ENCODE data around the gene PAM.

The PAM gene

DNA sequence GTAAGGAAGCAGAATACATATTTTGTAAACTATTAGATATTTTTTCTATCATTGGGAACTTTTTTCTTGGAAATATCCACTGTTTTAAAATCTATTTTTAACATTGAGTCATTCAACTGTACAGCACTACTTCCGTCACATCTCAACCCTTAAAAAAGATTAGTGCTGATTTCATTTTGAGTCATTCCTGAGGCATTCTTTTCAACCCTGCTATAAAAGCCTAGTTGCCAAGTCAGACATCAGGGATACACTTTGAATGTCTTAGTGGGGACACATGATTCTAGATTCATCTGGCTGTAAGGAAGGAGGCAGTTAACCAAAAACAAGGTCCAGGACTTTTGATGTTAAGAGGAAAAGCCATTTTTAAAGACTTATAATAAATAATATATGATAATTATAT lies 203.9 kb downstream of the PAM start:
- Histone ChIP-seq H3K36me3 (ENCODE audit: control insufficient read depth, low read depth, low read length) (no peaks in the 10 kb centered on the region), H3K4me1 (ENCODE audit: control insufficient read depth, low read depth, low read length) (no peaks in the 10 kb centered on the region), H3K4me3 (ENCODE audit: low read length) (no peak overlapping the region), H3K9ac (ENCODE audit: low read length) (no peak overlapping the region), H3K27me3 (ENCODE audit: control insufficient read depth, insufficient read depth, low read length) (no peaks in the 10 kb centered on the region), H3K27ac (ENCODE audit: low read length) (no peak overlapping the region), H3K9me3 (ENCODE audit: control insufficient read depth, low read depth, low read length) (no peaks in the 10 kb centered on the region)

DNA sequence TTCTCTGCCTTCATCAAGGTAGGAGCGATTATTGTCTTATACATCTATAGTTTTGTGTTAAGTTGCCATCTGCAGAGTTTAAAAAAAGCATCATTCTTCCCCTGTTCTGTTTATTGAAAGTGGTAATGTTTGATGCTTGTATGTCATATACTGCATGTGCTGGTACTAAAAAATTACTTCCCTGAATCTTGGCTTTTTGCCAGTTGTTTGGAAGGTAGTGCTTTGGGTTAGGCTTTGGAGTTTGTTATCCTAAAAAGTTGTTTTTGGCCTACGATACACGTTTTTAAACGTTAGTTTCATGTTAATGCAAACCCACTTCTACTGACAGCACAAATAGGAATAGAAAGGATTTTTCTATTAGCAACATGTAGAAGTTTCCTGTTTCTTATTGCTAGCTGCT lies 206.6 kb downstream of the PAM start:
- no peaks in the 10 kb centered on the region for H3K9me3 ChIP-seq (ENCODE audit: control insufficient read depth, low read depth, low read length)
- no peaks in the 10 kb centered on the region for H3K4me1 ChIP-seq (ENCODE audit: control insufficient read depth, low read depth, low read length)
- H3K27ac ChIP-seq (ENCODE audit: low read length) = no peak overlapping the region
- no peaks in the 10 kb centered on the region for H3K27me3 ChIP-seq (ENCODE audit: control insufficient read depth, insufficient read depth, low read length)
- no peak overlapping the region for H3K9ac ChIP-seq (ENCODE audit: low read length)
- H3K4me3 ChIP-seq (ENCODE audit: low read length) = no peak overlapping the region
- H3K36me3 ChIP-seq (ENCODE audit: control insufficient read depth, low read depth, low read length) = no peaks in the 10 kb centered on the region

DNA sequence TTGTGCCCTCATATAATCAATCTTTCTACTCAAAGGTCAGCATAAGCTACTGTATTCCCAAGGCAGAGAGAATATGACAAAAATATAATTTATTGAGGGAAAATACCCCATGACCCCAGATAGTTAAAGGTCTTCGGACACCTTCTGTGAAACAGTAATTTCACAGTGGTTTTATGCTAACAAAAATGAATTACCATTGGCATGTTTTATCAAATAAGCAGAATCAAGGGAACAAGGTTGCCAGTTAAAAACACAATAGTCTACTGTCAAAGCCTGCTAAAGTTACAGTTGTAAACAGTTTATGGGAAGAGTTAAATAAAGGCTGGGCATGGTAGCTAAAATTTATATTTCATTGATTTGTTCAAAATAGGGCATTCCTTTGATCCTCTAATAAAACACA lies 210.5 kb downstream of the PAM start:
- no peaks in the 10 kb centered on the region for H3K9me3 ChIP-seq (ENCODE audit: control insufficient read depth, low read depth, low read length)
- no peak overlapping the region for H3K27ac ChIP-seq (ENCODE audit: low read length)
- no peaks in the 10 kb centered on the region for H3K27me3 ChIP-seq (ENCODE audit: control insufficient read depth, insufficient read depth, low read length)
- no peaks in the 10 kb centered on the region for H3K36me3 ChIP-seq (ENCODE audit: control insufficient read depth, low read depth, low read length)
- no peaks in the 10 kb centered on the region for H3K4me1 ChIP-seq (ENCODE audit: control insufficient read depth, low read depth, low read length)
- no peak overlapping the region for H3K4me3 ChIP-seq (ENCODE audit: low read length)
- no peak overlapping the region for H3K9ac ChIP-seq (ENCODE audit: low read length)

GRCh38 chr5:102969641-102970040 lies 214.5 kb downstream of the PAM start:
- no peak overlapping the region for H3K27ac ChIP-seq (ENCODE audit: low read length)
- no peaks in the 10 kb centered on the region for H3K9me3 ChIP-seq (ENCODE audit: control insufficient read depth, low read depth, low read length)
- no peak overlapping the region for H3K9ac ChIP-seq (ENCODE audit: low read length)
- H3K36me3 ChIP-seq (ENCODE audit: control insufficient read depth, low read depth, low read length) = no peaks in the 10 kb centered on the region
- no peaks in the 10 kb centered on the region for H3K4me1 ChIP-seq (ENCODE audit: control insufficient read depth, low read depth, low read length)
- no peak overlapping the region for H3K4me3 ChIP-seq (ENCODE audit: low read length)
- no peaks in the 10 kb centered on the region for H3K27me3 ChIP-seq (ENCODE audit: control insufficient read depth, insufficient read depth, low read length)

DNA sequence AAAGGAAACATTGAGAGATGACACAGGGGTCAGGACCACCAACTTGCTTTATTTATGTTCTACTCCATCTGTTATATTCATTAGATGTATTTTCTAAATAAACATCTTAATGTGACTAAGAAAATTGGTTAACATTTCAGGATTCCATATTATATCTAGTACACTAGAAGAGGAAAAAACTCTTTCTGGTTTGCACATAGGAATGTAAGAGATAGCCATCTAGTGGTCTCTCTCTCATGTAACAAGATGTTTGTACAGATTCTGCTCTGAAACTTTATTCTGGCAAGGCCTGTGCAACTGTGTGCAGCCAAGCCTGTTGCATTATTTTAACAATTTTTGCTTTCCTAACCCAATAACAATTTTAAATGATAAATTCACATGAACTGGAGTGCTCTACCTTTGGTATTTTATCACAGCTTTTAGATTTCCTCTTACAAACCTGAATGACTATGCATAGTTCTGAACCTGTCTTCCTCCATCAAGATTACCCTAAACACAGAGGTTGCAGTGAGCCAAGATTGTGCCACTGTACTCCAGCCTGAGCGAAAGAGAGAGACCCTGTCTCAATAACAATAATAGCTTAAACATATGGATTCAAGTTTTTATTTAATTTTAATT lies 216.7 kb downstream of the PAM start:
- Histone ChIP-seq H3K36me3 (ENCODE audit: control insufficient read depth, low read depth, low read length) (no peaks in the 10 kb centered on the region), H3K9me3 (ENCODE audit: control insufficient read depth, low read depth, low read length) (no peaks in the 10 kb centered on the region), H3K4me3 (ENCODE audit: low read length) (no peak overlapping the region), H3K27ac (ENCODE audit: low read length) (no peak overlapping the region), H3K27me3 (ENCODE audit: control insufficient read depth, insufficient read depth, low read length) (no peaks in the 10 kb centered on the region), H3K4me1 (ENCODE audit: control insufficient read depth, low read depth, low read length) (no peaks in the 10 kb centered on the region), H3K9ac (ENCODE audit: low read length) (no peak overlapping the region)

- no peaks in the 10 kb centered on the region for H3K27me3 ChIP-seq (ENCODE audit: control insufficient read depth, insufficient read depth, low read length)
- H3K4me3 ChIP-seq (ENCODE audit: low read length) = no peak overlapping the region
- no peaks in the 10 kb centered on the region for H3K4me1 ChIP-seq (ENCODE audit: control insufficient read depth, low read depth, low read length)
- H3K9me3 ChIP-seq (ENCODE audit: control insufficient read depth, low read depth, low read length) = no peaks in the 10 kb centered on the region
- H3K27ac ChIP-seq (ENCODE audit: low read length) = no peak overlapping the region
- no peak overlapping the region for H3K9ac ChIP-seq (ENCODE audit: low read length)
- H3K36me3 ChIP-seq (ENCODE audit: control insufficient read depth, low read depth, low read length) = no peaks in the 10 kb centered on the region
Measured at GRCh38 chr5:102974177-102974576, 219.1 kb downstream of the PAM start.

DNA sequence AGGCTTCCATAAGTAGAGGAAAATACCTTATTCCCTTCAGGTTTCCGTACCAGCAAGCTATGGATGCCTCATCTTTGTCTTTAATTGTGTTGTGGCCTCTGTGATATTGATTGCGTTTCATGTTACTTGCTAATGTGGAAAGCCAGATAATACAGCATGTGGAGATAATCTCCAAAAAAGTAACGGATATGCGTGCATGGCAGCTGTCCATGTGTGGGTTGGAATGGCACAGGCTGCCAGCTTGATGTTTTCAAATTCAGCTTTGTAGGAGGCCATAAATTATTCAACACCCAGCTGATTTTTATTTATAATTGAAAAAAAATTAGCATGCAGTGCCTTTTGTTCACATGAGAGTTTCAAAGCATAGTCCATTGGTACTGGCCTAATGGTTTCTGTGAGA lies 219.9 kb downstream of the PAM start:
- Histone ChIP-seq H3K27ac (ENCODE audit: low read length) (no peak overlapping the region), H3K9ac (ENCODE audit: low read length) (no peak overlapping the region), H3K27me3 (ENCODE audit: control insufficient read depth, insufficient read depth, low read length) (no peaks in the 10 kb centered on the region), H3K9me3 (ENCODE audit: control insufficient read depth, low read depth, low read length) (no peaks in the 10 kb centered on the region), H3K4me1 (ENCODE audit: control insufficient read depth, low read depth, low read length) (no peaks in the 10 kb centered on the region), H3K36me3 (ENCODE audit: control insufficient read depth, low read depth, low read length) (no peaks in the 10 kb centered on the region), H3K4me3 (ENCODE audit: low read length) (no peak overlapping the region)

DNA sequence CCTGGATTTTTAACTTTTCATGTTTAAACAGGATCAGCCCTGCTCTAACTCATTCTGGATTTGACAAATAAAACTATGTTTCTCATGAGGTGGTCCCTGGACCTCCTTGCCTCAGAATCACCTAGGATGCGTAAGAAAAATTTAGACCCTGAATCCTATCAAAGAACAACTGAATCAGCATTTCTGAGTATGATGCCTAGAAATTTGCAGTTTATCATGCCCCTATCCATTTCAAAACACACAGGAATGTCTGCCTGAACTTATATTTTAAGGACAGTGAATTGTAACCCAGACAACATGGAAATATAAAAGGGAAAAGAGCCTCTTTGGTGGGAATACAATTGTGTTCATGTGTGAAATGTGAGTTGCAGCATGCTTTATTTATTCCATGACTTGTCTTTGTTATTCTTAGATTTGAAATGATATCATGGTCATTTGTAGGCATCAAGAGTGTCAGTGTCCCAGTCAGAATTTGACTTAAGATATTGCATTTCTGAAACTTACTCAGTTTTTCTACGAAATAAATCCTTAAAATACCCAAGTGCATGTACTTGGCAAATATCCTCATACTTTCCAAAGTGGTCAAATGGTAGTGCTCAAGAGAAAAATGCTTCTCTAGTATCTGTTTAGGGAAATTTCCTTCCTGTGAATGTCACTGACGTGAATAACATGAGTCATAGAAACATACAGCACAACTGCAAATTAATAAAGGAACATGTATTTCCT lies 220.5 kb downstream of the PAM start:
- H3K4me3 ChIP-seq (ENCODE audit: low read length) = no peak overlapping the region
- H3K9me3 ChIP-seq (ENCODE audit: control insufficient read depth, low read depth, low read length) = no peaks in the 10 kb centered on the region
- no peak overlapping the region for H3K9ac ChIP-seq (ENCODE audit: low read length)
- no peaks in the 10 kb centered on the region for H3K36me3 ChIP-seq (ENCODE audit: control insufficient read depth, low read depth, low read length)
- H3K4me1 ChIP-seq (ENCODE audit: control insufficient read depth, low read depth, low read length) = no peaks in the 10 kb centered on the region
- H3K27ac ChIP-seq (ENCODE audit: low read length) = no peak overlapping the region
- no peaks in the 10 kb centered on the region for H3K27me3 ChIP-seq (ENCODE audit: control insufficient read depth, insufficient read depth, low read length)

DNA sequence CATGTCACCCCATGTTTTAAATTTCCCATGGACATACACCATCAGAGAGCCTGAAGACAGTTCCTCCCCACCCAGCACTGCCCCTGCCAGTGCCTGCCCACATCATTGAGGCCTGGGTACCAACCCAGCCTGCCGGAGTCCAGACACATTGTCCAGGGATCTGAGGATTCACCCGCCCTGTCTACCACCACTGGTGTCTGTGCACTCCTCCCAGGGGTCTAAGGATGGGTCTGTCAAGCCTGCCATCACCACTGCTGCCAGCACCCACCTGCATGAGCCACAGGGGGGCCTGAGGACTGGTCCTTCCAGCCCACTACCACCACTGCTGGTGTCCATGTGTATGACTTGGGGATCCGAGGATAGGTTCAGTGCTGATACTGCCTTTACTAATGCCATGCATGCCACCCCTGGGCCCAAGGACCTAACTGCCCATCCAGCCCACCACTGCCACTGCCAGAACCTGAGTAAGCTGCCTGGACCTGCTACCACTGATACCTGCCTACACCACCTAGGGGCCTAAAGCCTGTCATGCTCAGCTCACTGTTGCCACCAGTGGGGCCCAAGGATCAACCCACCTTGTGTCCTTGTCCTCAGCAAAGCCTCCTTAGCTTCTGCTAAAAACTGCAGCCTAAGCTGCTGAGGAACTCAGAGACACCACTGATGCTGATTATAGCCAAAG lies 227.0 kb downstream of the PAM start:
- no peak overlapping the region for H3K27ac ChIP-seq (ENCODE audit: low read length)
- no peaks in the 10 kb centered on the region for H3K9me3 ChIP-seq (ENCODE audit: control insufficient read depth, low read depth, low read length)
- no peak overlapping the region for H3K9ac ChIP-seq (ENCODE audit: low read length)
- no peaks in the 10 kb centered on the region for H3K36me3 ChIP-seq (ENCODE audit: control insufficient read depth, low read depth, low read length)
- no peaks in the 10 kb centered on the region for H3K4me1 ChIP-seq (ENCODE audit: control insufficient read depth, low read depth, low read length)
- H3K27me3 ChIP-seq (ENCODE audit: control insufficient read depth, insufficient read depth, low read length) = no peaks in the 10 kb centered on the region
- H3K4me3 ChIP-seq (ENCODE audit: low read length) = no peak overlapping the region

GRCh38 chr5:102986074-102986473 lies 231.0 kb downstream of the PAM start:
- Histone ChIP-seq H3K4me1 (ENCODE audit: control insufficient read depth, low read depth, low read length) (no peaks in the 10 kb centered on the region), H3K27ac (ENCODE audit: low read length) (no peak overlapping the region), H3K4me3 (ENCODE audit: low read length) (no peak overlapping the region), H3K9me3 (ENCODE audit: control insufficient read depth, low read depth, low read length) (no peaks in the 10 kb centered on the region), H3K36me3 (ENCODE audit: control insufficient read depth, low read depth, low read length) (no peaks in the 10 kb centered on the region), H3K27me3 (ENCODE audit: control insufficient read depth, insufficient read depth, low read length) (no peaks in the 10 kb centered on the region), H3K9ac (ENCODE audit: low read length) (no peak overlapping the region)

DNA sequence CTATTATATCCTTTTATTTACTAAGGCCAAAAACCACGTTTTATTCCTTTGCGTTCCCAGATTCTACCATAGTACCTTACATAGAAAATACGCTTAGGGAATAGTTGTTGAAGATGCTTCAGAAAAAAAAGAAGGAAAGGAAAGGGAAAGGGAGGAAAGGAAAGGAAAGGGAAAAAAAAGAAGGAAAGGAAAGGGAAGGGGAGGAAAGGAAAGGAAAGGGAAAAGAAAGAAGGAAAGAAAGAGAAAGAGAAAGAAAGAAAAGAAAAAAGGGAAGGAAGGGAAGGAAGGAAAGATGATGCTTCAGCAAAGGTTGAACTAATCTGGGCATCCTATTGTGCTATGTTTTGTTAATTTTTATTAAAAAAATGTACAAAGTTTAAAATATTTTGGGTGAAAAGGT lies 233.4 kb downstream of the PAM start:
- no peak overlapping the region for H3K9ac ChIP-seq (ENCODE audit: low read length)
- no peaks in the 10 kb centered on the region for H3K9me3 ChIP-seq (ENCODE audit: control insufficient read depth, low read depth, low read length)
- H3K27ac ChIP-seq (ENCODE audit: low read length) = no peak overlapping the region
- no peaks in the 10 kb centered on the region for H3K36me3 ChIP-seq (ENCODE audit: control insufficient read depth, low read depth, low read length)
- H3K4me1 ChIP-seq (ENCODE audit: control insufficient read depth, low read depth, low read length) = no peaks in the 10 kb centered on the region
- H3K27me3 ChIP-seq (ENCODE audit: control insufficient read depth, insufficient read depth, low read length) = no peaks in the 10 kb centered on the region
- no peak overlapping the region for H3K4me3 ChIP-seq (ENCODE audit: low read length)

- no peaks in the 10 kb centered on the region for H3K9me3 ChIP-seq (ENCODE audit: control insufficient read depth, low read depth, low read length)
- H3K36me3 ChIP-seq (ENCODE audit: control insufficient read depth, low read depth, low read length) = no peaks in the 10 kb centered on the region
- no peaks in the 10 kb centered on the region for H3K4me1 ChIP-seq (ENCODE audit: control insufficient read depth, low read depth, low read length)
- H3K27ac ChIP-seq (ENCODE audit: low read length) = no peak overlapping the region
- H3K4me3 ChIP-seq (ENCODE audit: low read length) = no peak overlapping the region
- no peaks in the 10 kb centered on the region for H3K27me3 ChIP-seq (ENCODE audit: control insufficient read depth, insufficient read depth, low read length)
- no peak overlapping the region for H3K9ac ChIP-seq (ENCODE audit: low read length)
Measured at GRCh38 chr5:102991802-102992201, 236.7 kb downstream of the PAM start.

Measured in iPS-18a (cell line).